B cell (primary cell): Measurements from ENCODE around the gene SRSF10.

Experiments
- EZH2 ChIP-seq: IDR thresholded peaks from 2 replicates; pipeline ENCODE4 v1.6.1; 2012; ENCODE audit warnings: borderline replicate concordance, low read depth, mild to moderate bottlenecking, moderate library complexity, low read length; ENCODE audit not compliant: insufficient read depth, poor library complexity, severe bottlenecking
- TF ChIP-seq, protein P1 (sequence below): fragments of 200-600 bp; IDR thresholded peaks from one replicate; pipeline ENCODE4 v1.8.0; 2022; ENCODE audit warnings: antibody characterized with exemption, mild to moderate bottlenecking

DNA sequence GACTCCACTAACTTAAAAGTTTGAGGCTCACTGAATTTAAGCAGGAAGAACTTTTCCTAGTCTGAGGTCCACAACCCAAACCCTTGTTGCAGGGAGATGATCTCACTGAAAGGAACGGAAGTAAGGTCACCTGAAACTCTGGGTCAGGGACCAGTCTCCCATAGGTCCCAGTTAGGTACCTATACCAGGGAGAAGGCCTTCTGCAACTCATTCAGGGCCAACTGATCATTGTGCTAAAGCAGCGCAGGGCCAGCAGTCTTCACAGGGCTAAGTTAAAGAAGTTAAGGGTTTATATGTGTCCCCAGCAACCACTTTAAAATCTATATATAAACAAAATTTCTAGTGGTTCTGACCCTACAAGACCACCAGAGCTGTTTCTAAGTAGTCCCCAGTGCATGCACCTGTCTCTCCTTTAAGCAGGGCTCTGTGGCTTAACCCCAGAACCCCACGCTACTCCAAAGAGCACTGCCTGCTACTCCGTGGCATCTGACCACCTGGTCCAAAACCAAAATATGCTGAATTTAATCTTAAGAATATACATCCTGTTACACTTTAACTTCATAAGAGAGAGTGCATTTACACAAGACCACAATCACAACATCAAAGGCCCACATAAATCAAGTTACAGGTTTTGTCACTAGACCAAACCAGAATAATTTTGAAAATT is 2.8 kb downstream of the SRSF10 start:
- TF ChIP-seq, protein P1, sequence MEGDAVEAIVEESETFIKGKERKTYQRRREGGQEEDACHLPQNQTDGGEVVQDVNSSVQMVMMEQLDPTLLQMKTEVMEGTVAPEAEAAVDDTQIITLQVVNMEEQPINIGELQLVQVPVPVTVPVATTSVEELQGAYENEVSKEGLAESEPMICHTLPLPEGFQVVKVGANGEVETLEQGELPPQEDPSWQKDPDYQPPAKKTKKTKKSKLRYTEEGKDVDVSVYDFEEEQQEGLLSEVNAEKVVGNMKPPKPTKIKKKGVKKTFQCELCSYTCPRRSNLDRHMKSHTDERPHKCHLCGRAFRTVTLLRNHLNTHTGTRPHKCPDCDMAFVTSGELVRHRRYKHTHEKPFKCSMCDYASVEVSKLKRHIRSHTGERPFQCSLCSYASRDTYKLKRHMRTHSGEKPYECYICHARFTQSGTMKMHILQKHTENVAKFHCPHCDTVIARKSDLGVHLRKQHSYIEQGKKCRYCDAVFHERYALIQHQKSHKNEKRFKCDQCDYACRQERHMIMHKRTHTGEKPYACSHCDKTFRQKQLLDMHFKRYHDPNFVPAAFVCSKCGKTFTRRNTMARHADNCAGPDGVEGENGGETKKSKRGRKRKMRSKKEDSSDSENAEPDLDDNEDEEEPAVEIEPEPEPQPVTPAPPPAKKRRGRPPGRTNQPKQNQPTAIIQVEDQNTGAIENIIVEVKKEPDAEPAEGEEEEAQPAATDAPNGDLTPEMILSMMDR, result no peak
- TF ChIP-seq EZH2, result no peak
